NT2/D1 (cell line): ENCODE measurements around the gene CNTN5.

Source experiments
- SUZ12 ChIP-seq: IDR thresholded peaks from 2 replicates; pipeline ENCODE4 v1.6.1; 2011; ENCODE audit not compliant: insufficient read length, insufficient read depth; ENCODE audit errors: extremely low read depth
- YY1 ChIP-seq: IDR thresholded peaks from 2 replicates; pipeline ENCODE4 v1.6.1; 2011; ENCODE audit not compliant: insufficient read length, insufficient read depth
- ZNF274 ChIP-seq: IDR thresholded peaks from 2 replicates; pipeline ENCODE4 v1.6.1; 2011; ENCODE audit warnings: mild to moderate bottlenecking, low read depth, low read length

GRCh38 chr11:99535406-99535805 is 514.7 kb downstream of the CNTN5 start:
- TF ChIP-seq YY1 (no peak), ZNF274 (no peak), SUZ12 (no peak)
